Heart left ventricle (tissue), 16 donors: ENCODE results near the gene STK17A. TPM values are rescaled to one million over a fixed set of nuclear protein-coding genes. Genes with fewer than 3 reads are reported as not detected.

Experiments
- ATAC-seq, 4 donors: fragments of 200-7000 bp; cut with Tn5 transposase; one replicate each; pipeline ENCODE4 v1.9.1; 2020 to 2022; ENCODE audit warnings: moderate library complexity in 4 of 4, mild to moderate bottlenecking in 3 of 4, moderate number of reproducible peaks in 1 of 4
- DNase-seq, 5 donors: peaks; one replicate each; pipeline ENCODE4 v3.0.0-alpha.2; 2020
- H3K27ac ChIP-seq, 12 donors: fragments of 200-600 bp; sonication (generic) in 4 of 12; one replicate each; pipeline versions ENCODE4 v1.5.0 to v1.8.0; 2016 to 2022; ENCODE audit warnings: mild to moderate bottlenecking in 2 of 12
- H3K27me3 ChIP-seq, 9 donors: fragments of 200-600 bp; sonication (generic) in 2 of 9; one replicate each; pipeline versions ENCODE4 v1.5.1 to v1.8.0; 2016 to 2022; ENCODE audit warnings: mild to moderate bottlenecking in 3 of 9
- H3K36me3 ChIP-seq, 9 donors: fragments of 200-600 bp; sonication (generic) in 2 of 9; one replicate each; pipeline versions ENCODE4 v1.5.0 to v1.8.0; 2018 to 2022; ENCODE audit warnings: mild to moderate bottlenecking in 2 of 9
- H3K4me1 ChIP-seq, 12 donors: fragments of 200-600 bp; sonication (generic) in 4 of 12; one replicate each; pipeline versions ENCODE4 v1.5.0 to v1.8.0; 2016 to 2022; ENCODE audit warnings: mild to moderate bottlenecking in 3 of 12
- H3K4me3 ChIP-seq, 12 donors: fragments of 200-600 bp; sonication (generic) in 4 of 12; one replicate each; pipeline versions ENCODE4 v1.5.0 to v1.8.0; 2017 to 2022; ENCODE audit warnings: mild to moderate bottlenecking in 9 of 12, moderate library complexity in 4 of 12
- H3K9me3 ChIP-seq, 12 donors: fragments of 200-600 bp; sonication (generic) in 4 of 12; one replicate each; pipeline versions ENCODE4 v1.5.0 to v1.8.0; 2016 to 2022; ENCODE audit warnings: mild to moderate bottlenecking in 1 of 12
- CTCF ChIP-seq, 12 donors: fragments of 200-600 bp; sonication (generic) in 4 of 12; IDR thresholded peaks; one replicate each; pipeline versions ENCODE4 v1.5.0 to v1.8.0; 2018 to 2022; ENCODE audit warnings: antibody characterized with exemption in 12 of 12, mild to moderate bottlenecking in 5 of 12
- POLR2A ChIP-seq, 2 donors: fragments of 450-650 bp; IDR thresholded peaks; one replicate each; pipeline ENCODE4 v1.6.1; 2017; ENCODE audit warnings: antibody characterized with exemption in 2 of 2, mild to moderate bottlenecking in 2 of 2, moderate library complexity in 2 of 2
- whole genome bisulfite sequencing, 4 donors: extraction: QIAGEN DNeasy Blood & Tissue Kit in 2 of 4; methylation state at CpG; one replicate each; pipeline versions ENCODE4 v1.1.5 to v1.1.7; 2013 to 2018; 5-methylcytosine and 5-hydroxymethylcytosine counted together
- intact Hi-C, 10 donors: fragments of 100-400 bp; cut with DNase I; formaldehyde crosslinking; loops; one replicate each; pipeline versions ENCODE4 v1.11.1 to v1.14.2; 2022
- polyA plus RNA-seq, 2 donors: library from polyadenylated mRNA; stranded (reverse); fragments of 200-250 nt; gene quantifications; one replicate each; pipeline ENCODE4 v1.2.3, GENCODE V29; 2013
- total RNA-seq, 9 donors: library from RNA; depleted of rRNA in 2 of 9; stranded (reverse); fragments of >200 nt in 2 of 9; fragmentation: NEBNext Ultra II Directional in 3 of 9; extraction: Animal tissue kit (Norgen Biotek cat#: 25700) in 3 of 9; gene quantifications; one replicate each; pipeline versions ENCODE4 v1.1.0 to v1.2.4, GENCODE V29; 2016 to 2023
- donor health status: ischemic (EF 13 %, LVEDD 7.1; RV severe dilation, severe dysfunction).
- donor health status: healthy with polysubstance abuse.
- donor health status: DM: no; HTN: yes; CAD: no.
- donor health status: DM: no; HTN: no; CAD: no.
- donor health status: ischemic (EF 25% LVEDD 6.9; RV normal size, moderate dysfunction).
- donor health status: ischemic (EF 25% LVEDD 5.7; RV mildly dilated, moderate dysfunction).
- donor health status: healthy.
- donor health status: DM: yes; HTN: yes; CAD: no.
- donor health status: ischemic (EF 35%, LVEDD 5.7; RV mildly dilated, moderate dysfunction).
- donor health status: nonischemic (EF 11% LVEDD 7.7; RV severe dilation, severe dysfunction).
- donor health status: DM: yes; HTN: yes; CAD: no.
- donor health status: PGD.
- donor health status: ischemic (EF 29% LVEDD 5.4; RV normal size, mild dysfunction).
- donor health status: nonischemic (EF 23%, LVEDD 6.1; RV moderate dilation, normal function).

The STK17A gene
- total and polyA plus RNA-seq, 11 donors: 11.9 to 43.9 (median 25.1) TPM

- Histone ChIP-seq H3K4me1 (peaks cover 0 to 30% (median 10%) of the 10 kb centered on the region in 12 donors), H3K36me3 (peaks cover 0 to 98% (median 63%) of the 10 kb centered on the region in 9 donors), H3K27ac (no peak overlapping the region), H3K4me3 (no peak overlapping the region), H3K27me3 (no peaks in the 10 kb centered on the region), H3K9me3 (no peaks in the 10 kb centered on the region)
- intact Hi-C loops: loop anchor here in 1 of 10 donors (5.0 kb wide), 1 partner anchor 46 kb away; the partner anchor contains the start of gene STK17A
- ATAC-seq: no peak
- DNase-seq: no peak
- no peak for TF ChIP-seq POLR2A (IDR thresholded peaks at IDR 0.05)
- TF ChIP-seq CTCF (IDR thresholded peaks at IDR 0.05): no peak
- 83 to 87% (median 87%) methylated on average over 2 of the region's 2 CpGs for WGBS, 4 donors
Observed at GRCh38 chr7:43628431-43628830, 45.5 kb downstream of the STK17A start.

- 91 to 94% (median 92%) methylated on average over 6 of the region's 6 CpGs for WGBS, 4 donors
- intact Hi-C loops: loop anchor here in 1 of 10 donors (5.0 kb wide), 1 partner anchor 48 kb away; the partner anchor contains the start of gene STK17A
- Histone ChIP-seq H3K9me3 (no peaks in the 10 kb centered on the region), H3K4me3 (no peak overlapping the region), H3K4me1 (peaks cover 0 to 24% (median 7%) of the 10 kb centered on the region in 12 donors), H3K27ac (no peak overlapping the region), H3K36me3 (peaks cover 0 to 97% (median 59%) of the 10 kb centered on the region in 9 donors), H3K27me3 (no peaks in the 10 kb centered on the region)
- TF ChIP-seq POLR2A (IDR thresholded peaks at IDR 0.05) (no peak), CTCF (IDR thresholded peaks at IDR 0.05) (no peak)
- ATAC-seq: no peak
- no peak for DNase-seq
Observed at GRCh38 chr7:43629857-43630256, 46.9 kb downstream of the STK17A start.

GRCh38 chr7:43630482-43630881 is 47.6 kb downstream of the STK17A start:
- DNase-seq (no peak), ATAC-seq (no peak)
- H3K27me3 ChIP-seq: no peaks in the 10 kb centered on the region
- peaks cover 0 to 21% (median 4%) of the 10 kb centered on the region in 12 donors for H3K4me1 ChIP-seq
- WGBS, 4 donors: 66 to 97% (median 88%) methylated on average over 3 of the region's 3 CpGs
- no peak for TF ChIP-seq POLR2A (IDR thresholded peaks at IDR 0.05)
- no peak for TF ChIP-seq CTCF (IDR thresholded peaks at IDR 0.05)
- H3K36me3 ChIP-seq: peaks cover 0 to 97% (median 61%) of the 10 kb centered on the region in 9 donors
- no peak overlapping the region for H3K4me3 ChIP-seq
- H3K27ac ChIP-seq: no peak overlapping the region
- intact Hi-C loops: no loop called here
- no peaks in the 10 kb centered on the region for H3K9me3 ChIP-seq

- H3K4me3 ChIP-seq: no peak overlapping the region
- H3K36me3 ChIP-seq: peaks cover 0 to 96% (median 56%) of the 10 kb centered on the region in 9 donors
- H3K27me3 ChIP-seq: no peaks in the 10 kb centered on the region
- no peak for DNase-seq
- ATAC-seq: no peak
- WGBS, 4 donors: 94 to 98% (median 98%) methylated on average over 2 of the region's 2 CpGs
- no peaks in the 10 kb centered on the region for H3K9me3 ChIP-seq
- TF ChIP-seq CTCF (IDR thresholded peaks at IDR 0.05) (no peak), POLR2A (IDR thresholded peaks at IDR 0.05) (no peak)
- intact Hi-C loops: no loop called here
- H3K27ac ChIP-seq: no peak overlapping the region
- peaks cover 0 to 14% (median 0%) of the 10 kb centered on the region in 12 donors for H3K4me1 ChIP-seq
Observed at GRCh38 chr7:43631559-43631958, 48.7 kb downstream of the STK17A start.
